ENCODE results near the gene SORCS2.
A peak's percentile ranks its signal among the peaks of the same experiment; 100 is the strongest.

Gene SORCS2

GRCh38 chr4:7309636-7310390, 117.5 kb downstream of the SORCS2 start:
- no peak for DNase-seq

GRCh38 chr4:7310451-7310850, 118.1 kb downstream of the SORCS2 start:
- DNase-seq: no peak

- DNase-seq: no peak
Measured at GRCh38 chr4:7311205-7311604, 118.9 kb downstream of the SORCS2 start.

DNA sequence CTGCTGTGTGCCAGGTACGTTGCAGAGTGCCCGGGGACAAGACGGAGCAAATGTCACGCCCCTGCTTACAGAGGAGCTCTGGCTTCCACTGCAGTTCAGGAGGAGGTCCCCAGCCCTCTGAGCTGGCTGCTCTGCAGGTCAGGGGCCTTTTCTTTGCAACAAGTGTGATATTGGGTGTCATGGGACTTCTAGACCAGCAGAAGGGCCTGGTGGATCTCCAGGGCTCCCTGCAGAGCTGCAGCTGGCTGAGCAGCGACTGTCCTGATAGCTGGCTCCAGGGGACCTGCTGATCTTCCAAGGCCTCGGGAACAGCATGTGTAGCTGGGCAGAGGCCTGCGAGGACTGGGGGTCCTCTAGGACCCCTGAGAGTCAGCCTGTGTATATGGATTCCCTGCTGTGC, 120.4 kb downstream of the SORCS2 start:
- DNase-seq: no peak

DNA sequence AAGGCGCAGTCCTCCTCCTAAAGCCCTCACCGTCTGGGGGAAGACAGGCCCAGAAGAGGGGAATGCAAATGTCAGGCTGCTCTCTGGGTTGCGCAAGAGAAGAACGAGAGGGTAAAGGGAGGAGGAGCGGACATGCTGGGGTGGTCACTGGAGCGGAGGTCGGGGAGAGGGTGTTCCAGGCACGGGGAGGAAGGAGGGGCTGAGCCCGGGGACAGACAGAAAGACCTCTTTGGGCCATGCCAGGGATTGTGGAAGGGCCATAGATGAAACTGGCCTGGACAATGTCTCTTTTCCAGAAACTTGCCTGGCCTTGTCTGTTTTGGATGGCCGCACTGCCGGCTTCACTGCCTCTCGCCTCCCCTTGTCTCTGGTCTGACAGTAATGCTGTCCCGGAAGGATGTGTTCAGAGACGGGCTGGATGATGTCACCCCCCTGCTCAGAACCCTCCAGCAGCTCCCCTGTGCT, 121.0 kb downstream of the SORCS2 start:
- no peak for DNase-seq

GRCh38 chr4:7313991-7314390, 121.7 kb downstream of the SORCS2 start:
- DNase-seq: no peak

- DNase-seq: no peak
Measured at GRCh38 chr4:7315286-7315685, 122.9 kb downstream of the SORCS2 start.

DNA sequence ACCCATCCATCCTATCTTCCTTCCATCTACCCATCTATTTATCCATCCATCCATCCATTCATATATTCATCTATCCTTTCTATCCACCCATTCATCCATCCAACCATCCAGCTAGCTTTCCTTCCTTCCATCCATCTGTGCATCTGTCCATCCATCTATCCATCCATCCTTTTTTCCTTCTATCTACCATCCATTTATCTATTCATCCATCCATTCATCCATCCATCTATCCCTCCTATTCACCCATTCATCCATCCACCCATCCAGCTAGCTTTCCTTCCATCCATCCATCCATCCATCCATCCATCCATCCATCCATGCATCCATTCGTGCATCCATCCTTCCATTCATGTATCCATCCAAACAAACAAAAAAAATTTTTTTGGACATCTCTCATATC, 123.6 kb downstream of the SORCS2 start:
- DNase-seq: no peak

- no peak for DNase-seq
Measured at GRCh38 chr4:7319024-7319423, 126.7 kb downstream of the SORCS2 start.

DNA sequence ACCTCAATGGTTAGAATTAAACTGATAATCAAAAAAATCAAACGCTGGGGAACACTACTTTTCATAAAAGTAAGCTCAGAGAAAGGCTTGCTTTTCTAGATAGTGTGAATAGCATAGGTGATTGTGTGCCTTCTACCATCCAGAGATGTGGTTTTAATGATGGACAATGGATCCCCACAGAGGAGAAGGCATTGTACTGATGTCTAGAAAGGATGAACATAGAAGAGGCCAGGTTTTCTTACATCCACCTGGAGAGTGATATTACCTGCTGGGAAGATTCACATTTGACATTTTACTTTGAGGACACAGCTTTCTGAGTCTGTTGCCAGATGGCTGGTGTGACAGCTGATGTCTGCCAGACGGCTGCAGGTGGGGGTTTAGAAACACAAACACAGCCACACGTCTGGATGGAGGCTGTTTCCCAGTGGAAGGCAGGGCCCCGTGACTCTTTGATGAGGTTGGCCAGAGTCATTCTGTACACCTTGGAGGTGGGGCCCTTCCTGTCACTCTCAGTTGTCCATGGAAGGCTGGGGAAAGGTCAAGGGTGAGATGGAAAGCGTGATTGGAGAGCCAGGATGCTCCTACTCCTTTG, 128.0 kb downstream of the SORCS2 start:
- DNase-seq: no peak

- DNase-seq: no peak
Measured at GRCh38 chr4:7322166-7322991, 130.0 kb downstream of the SORCS2 start.

DNA sequence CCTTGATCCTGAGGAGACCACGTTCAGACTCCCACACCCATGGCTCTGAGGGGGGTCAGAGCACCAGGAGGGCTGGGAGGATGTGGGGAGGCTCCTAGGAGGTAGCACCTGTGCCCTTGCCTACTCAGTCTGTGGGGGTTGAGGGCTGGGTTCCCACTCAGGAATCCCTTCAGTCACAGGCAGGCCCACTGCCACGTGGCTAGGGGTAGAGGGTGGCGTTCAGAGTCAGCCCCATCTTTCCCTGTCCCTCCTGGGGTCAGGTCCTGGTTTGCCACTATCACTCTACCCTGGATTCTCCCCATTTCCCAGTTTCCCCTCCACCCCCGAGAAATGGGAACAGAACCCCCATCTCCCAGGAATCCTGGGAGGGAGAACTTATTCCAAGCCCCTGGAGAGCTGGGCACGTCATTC, 131.1 kb downstream of the SORCS2 start:
- no peak for DNase-seq

- no peak for DNase-seq
Measured at GRCh38 chr4:7323872-7324650, 131.7 kb downstream of the SORCS2 start.

DNA sequence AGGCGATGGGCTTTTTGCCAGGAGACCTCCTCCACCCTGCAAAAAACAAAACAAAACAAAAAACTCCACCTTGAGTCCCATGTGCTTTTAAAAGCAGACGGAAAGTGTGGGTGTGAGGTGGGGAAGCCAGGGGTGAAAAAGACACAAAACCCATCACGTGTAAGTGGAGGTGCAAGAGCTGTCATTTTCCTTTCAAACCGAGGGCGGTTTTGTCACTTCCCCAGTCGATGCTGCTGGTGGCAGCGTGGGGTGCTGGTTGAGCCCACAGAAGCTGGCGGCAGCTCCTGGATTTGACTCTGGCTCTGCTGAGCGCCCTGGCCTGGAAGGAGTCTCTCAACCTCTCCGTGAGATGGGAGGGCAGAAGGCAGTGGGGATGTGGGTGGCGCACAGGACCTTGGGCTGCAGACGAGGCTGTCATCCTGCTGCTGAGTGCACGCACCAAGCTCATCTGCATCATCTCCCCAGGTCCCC, 132.3 kb downstream of the SORCS2 start:
- DNase-seq: peak in 1 of 2 donors; percentile 8

DNA sequence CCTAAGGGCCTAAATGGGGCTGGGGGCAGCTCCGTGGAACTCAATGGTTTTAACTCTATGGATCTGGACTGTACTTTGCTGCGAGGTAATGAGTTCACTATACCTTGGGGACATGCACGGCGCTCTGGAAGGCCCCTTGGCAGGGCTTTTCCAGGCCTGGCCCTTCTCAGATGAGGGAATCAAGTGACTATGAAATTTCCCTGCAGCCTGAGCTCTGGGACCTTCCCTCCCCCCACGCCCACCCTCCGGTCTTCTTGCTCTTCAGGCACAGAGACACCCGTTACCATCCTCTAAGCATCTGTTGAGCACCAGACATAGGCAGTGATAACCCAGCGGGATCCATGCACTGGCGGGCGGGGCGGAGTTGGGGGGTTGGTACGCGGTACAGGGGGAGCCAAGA, 133.2 kb downstream of the SORCS2 start:
- DNase-seq: no peak

DNA sequence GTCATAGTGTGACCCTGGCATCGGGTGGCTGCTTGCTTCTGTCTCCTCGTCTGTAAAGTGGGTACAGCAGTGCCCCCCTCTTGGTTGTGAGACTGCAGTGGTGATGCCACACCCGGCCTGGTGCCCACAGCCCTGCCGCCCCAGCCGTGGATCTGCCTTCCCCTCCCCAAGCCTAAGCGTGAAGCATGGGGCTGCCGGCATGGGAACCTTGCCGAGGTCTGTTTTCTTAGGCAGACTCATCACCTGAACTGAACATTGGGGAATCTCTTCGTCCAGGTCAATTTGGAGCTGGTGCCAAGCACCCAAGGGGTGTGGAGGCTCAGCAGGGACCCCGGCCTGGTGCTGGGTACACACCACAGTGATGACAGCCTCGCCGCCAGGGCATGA, 134.0 kb downstream of the SORCS2 start:
- DNase-seq: no peak

DNA sequence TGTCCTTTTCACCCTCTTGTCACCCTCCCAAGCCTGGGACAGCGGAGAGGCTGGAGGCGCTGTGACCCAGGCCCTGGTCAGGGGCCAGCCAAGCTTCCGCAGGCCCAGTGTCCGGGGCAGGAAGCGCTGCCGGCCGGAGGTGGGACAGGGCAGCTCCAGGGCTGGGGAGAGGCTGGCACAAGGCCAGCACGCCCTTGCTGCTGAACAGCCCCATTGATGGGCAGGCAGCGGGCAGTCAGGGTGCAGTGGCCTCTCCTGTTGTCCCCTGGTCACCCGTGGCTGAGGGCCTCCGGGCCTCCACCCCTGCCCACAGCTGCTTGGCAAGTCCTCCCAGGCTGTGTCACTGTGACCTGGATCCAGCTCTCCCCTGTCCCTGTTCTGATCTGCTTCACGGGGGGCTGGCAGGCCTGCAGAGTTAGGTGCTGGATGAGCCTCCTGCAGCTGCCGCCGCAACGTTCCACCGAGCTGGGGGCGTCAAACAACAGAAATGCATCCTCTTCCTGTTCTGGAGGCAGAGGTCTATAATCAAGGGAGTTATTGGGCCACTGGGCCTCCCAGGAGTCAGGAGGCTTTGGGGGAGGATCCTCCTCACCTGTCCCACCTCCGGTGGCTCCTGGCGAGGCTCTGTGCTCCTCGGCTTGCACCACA, 134.5 kb downstream of the SORCS2 start:
- DNase-seq: no peak

DNA sequence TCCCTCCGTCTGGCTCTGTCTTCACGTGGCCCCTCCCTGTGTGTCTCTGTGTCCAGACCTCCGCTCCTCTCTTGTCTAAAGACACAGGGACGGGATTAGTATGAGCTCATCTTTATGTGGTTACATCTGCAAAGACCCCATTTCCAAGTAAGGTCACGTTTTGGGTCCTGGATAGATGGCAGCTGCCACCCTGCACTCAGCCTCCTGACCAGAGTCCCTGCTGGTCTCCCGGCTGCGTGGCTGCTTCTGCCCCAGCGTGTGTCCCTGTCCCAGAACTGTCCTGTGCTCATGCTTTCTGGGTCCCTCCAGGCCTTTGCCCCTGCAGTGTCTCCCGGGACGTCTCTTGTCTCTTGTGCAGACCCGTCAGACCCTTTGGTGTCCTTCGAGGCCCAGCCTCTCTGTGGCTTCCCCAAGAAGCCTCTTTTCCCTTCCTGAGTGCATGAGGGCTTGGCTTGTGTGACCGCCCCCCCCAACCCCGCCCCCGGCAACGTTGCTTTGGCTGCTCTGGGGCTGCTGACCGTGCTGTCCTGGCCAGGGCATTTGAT, 135.1 kb downstream of the SORCS2 start:
- no peak for DNase-seq

GRCh38 chr4:7328162-7328912, 136.0 kb downstream of the SORCS2 start:
- no peak for DNase-seq

DNA sequence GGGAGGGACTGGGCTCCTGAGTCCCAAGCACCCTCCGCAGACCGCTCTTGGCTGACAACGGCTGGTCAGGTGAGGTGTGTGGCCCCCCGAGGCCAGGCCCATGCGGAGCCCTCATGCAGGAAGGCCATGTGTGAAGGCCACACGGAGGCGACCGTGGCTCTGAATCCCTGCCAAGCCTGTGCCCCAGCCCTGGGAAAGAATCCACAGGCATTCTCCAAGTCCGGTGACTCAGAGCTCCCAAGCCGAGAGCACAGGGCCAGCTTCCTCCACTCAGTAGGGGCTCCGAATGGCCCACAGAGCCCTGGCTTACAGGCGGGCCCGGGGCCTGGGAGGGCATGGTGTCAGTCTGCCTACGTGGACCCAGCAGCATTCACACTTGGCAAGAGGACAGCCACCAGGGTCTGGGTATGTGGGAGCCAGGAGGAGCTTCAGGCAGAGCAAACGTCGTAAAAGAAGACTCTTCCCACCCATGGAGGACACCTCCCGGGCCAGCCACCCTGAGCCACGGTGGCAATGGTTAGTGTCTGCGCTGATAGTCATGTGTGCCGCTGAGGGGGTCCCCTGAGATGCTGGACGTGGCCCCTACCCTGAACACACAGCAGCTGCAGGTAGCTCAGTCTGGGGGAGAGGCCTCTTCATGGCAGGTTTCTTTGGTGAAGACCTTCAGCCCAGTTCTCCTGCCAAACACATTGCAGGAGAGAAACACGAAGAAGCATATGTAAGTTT, 136.7 kb downstream of the SORCS2 start:
- no peak for DNase-seq
